ENCODE measurements around the gene BLOC1S5.

DNA sequence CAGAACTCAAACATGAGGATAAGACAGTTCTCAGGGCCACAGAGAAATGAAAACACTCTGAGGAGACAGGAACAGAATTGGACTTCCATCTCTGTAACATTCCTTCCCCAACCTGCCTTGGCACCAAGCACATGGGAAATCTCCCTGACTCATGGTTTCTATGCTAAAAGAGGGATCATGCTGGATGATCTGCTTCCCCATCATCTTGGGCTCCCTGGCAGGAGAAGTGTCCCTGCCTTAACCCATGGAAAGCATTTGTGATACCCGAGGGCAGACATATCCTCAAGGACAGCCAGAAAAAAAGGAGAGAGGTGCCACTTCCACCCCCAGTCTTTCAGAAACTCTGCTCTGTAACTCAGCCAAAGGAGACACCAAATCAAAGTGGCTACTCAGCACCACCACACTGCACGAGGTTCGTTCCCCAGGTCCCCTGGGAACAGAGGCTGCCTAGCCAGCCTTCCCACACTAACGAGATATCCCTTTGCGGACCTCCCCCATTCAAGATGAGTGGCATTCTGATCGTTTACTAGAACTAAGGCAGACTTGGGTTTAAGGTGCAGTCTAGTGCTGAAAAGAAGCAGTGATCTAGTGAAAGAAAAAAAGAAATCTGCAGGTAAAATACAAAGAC, 34.8 kb downstream of the BLOC1S5 start:
- TF ChIP-seq, protein P1, sequence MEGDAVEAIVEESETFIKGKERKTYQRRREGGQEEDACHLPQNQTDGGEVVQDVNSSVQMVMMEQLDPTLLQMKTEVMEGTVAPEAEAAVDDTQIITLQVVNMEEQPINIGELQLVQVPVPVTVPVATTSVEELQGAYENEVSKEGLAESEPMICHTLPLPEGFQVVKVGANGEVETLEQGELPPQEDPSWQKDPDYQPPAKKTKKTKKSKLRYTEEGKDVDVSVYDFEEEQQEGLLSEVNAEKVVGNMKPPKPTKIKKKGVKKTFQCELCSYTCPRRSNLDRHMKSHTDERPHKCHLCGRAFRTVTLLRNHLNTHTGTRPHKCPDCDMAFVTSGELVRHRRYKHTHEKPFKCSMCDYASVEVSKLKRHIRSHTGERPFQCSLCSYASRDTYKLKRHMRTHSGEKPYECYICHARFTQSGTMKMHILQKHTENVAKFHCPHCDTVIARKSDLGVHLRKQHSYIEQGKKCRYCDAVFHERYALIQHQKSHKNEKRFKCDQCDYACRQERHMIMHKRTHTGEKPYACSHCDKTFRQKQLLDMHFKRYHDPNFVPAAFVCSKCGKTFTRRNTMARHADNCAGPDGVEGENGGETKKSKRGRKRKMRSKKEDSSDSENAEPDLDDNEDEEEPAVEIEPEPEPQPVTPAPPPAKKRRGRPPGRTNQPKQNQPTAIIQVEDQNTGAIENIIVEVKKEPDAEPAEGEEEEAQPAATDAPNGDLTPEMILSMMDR (IDR thresholded peaks at IDR 0.05; ENCODE audit: extremely low read depth in 1 of 2, insufficient read depth in 1 of 2, low read depth in 1 of 2, low read length in 2 of 2) = no peak
- no peak for TF ChIP-seq POLR2A (IDR thresholded peaks at IDR 0.05; ENCODE audit: low read depth, low read length)

All from endothelial cell of umbilical vein (primary cell).